Lung microvascular endothelial cell (primary cell): Measurements from ENCODE around the gene SEZ6. TPM values are rescaled to one million over a fixed set of nuclear protein-coding genes. Genes with fewer than 3 reads are reported as not detected.

Source experiments
- DNase-seq, 2 donors: peaks; one replicate each; pipeline versions ENCODE4 v3.0.0 to v3.0.0-alpha.2; 2010; ENCODE audit warnings: low read depth in 2 of 2
- total RNA-seq: library from RNA; depleted of rRNA; stranded (reverse); fragments of >200 nt; gene quantifications from 2 replicates; pipeline ENCODE4 v1.2.1, GENCODE V29; 2014

SEZ6 gene
- total RNA-seq, 1 donor from 2014 or later = under 0.01 TPM

- DNase-seq = no peak
These were observed 99.6 kb downstream of the SEZ6 start for GRCh38 chr17:28906276-28906675.

Other genes starting within 250 kb of the SEZ6 start
- 4.1 and 6.5 TPM in 2 replicates for gene FAM222B, start 163.2 kb downstream of the SEZ6 start, total RNA-seq
- 23.1 and 24.6 TPM in 2 replicates for gene ERAL1, start 151.0 kb downstream of the SEZ6 start, total RNA-seq
- gene FLOT2, start 108.3 kb downstream of the SEZ6 start, total RNA-seq = 73.2 and 93.7 TPM in 2 replicates
- gene DHRS13, start 103.0 kb downstream of the SEZ6 start, total RNA-seq = 6.3 and 14.5 TPM in 2 replicates
- gene PHF12, start 54.5 kb downstream of the SEZ6 start, total RNA-seq = 4.1 and 6.5 TPM in 2 replicates
- 1.2 and 1.3 TPM in 2 replicates for gene PIPOX, start 37.1 kb upstream of the SEZ6 start, total RNA-seq
- gene MYO18A, start 174.4 kb upstream of the SEZ6 start, total RNA-seq = 22.4 and 26.2 TPM in 2 replicates
- not detected in 2 replicates for gene CRYBA1, start 240.8 kb upstream of the SEZ6 start, total RNA-seq